ENCODE measurements around the gene DUT. TPM values are rescaled to one million over a fixed set of nuclear protein-coding genes. Genes with fewer than 3 reads are reported as not detected.

The DUT gene
- total RNA-seq, result 100 to 1,000 TPM; 279 to 288 TPM

DNA sequence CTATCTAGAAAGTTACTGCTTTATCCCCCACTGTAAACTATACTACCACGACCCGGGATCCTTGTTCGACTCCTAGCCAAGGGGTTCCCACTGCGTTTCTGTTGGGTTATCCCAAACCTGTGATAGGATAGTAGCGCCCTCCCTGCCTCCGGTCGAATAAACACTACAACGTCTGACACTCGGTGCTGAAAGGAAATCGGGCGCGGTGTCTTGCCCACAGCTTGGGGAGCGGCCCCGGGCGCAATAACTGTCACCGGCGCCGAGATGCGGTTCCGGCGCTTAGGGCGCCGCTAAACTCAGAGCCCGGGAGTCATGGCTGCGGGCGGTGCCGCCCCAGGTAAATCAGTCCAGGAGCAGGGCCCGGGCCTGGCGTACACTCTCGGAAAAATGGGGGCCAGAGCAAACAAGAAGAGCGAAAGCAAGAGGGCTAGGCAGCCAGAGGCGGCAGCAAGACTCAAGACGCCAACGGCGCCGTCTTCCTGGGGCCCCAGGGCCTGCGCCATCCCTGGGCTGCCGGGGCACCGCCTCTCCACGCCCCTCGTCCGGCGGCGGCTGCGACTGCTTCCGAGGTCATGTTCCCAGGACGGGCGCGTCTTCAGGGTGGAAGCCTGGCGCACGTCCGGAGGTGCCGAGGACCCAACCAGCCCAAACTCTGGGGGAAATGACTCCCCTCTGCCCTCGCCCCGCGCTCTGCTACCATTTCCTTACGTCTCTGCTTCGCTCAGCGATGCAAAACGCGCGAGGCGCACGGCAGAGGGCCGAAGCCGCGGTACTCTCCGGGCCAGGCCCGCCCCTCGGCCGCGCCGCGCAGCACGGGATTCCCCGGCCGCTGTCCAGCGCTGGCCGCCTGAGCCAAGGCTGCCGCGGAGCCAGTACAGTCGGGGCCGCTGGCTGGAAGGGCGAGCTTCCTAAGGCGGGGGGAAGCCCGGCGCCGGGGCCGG is at the start of gene DUT:
DUT (plus strand) TSS at position 575 of the 941 bp plus-strand sequence; CDS start at position 662, 87 bp downstream.
- H3K27me3 Mint-ChIP-seq (ENCODE audit: low read depth), result no peaks in the 10 kb centered on the region
- peak within 1 kb of the TSS; percentile 99 for H3K27ac Mint-ChIP-seq
- H3K4me1 Mint-ChIP-seq (ENCODE audit: low read depth), result peaks cover 41% of the 10 kb centered on the region
- no peaks in the 10 kb centered on the region for H3K9me3 Mint-ChIP-seq
- ATAC-seq (replicated peaks in 1 of 2) (peak; percentile 88), DNase-seq (peak; percentile 86 to 87)
- H3K4me3 Mint-ChIP-seq, result peak within 1 kb of the TSS; percentile 97 to 99
- H3K36me3 Mint-ChIP-seq (ENCODE audit: insufficient read depth in 2 of 2), result peaks cover 17 to 26% of the 10 kb centered on the region in 2 donors

DNA sequence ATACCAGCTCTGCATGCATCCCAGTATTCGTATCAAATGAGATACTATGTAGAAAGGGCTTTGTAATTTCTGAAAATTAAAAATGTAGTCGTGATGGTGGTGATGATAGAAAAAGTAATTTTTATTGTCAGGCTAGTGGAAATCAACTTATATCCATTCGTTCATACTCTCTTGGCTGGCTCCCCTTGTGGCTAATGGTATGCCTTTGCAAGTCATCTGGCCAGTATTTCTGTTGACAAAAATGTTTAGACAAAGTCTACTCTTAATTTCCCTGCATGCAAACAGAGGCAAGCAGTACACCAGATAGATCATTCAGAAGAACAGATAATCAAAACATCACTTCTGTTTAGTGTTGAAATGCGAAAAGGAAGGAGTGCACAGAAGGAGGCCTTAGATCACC is 49.6 kb upstream of the DUT start:
- no peak for ATAC-seq (replicated peaks in 1 of 2)
- H3K27me3 Mint-ChIP-seq (ENCODE audit: low read depth), result peaks cover 21% of the 10 kb centered on the region
- DNase-seq, result no peak
- H3K4me3 Mint-ChIP-seq, result no peak overlapping the region
- H3K9me3 Mint-ChIP-seq, result no peaks in the 10 kb centered on the region
- no peaks in the 10 kb centered on the region for H3K36me3 Mint-ChIP-seq (ENCODE audit: insufficient read depth in 2 of 2)
- H3K27ac Mint-ChIP-seq, result no peak overlapping the region
- H3K4me1 Mint-ChIP-seq (ENCODE audit: low read depth), result no peaks in the 10 kb centered on the region

DNA sequence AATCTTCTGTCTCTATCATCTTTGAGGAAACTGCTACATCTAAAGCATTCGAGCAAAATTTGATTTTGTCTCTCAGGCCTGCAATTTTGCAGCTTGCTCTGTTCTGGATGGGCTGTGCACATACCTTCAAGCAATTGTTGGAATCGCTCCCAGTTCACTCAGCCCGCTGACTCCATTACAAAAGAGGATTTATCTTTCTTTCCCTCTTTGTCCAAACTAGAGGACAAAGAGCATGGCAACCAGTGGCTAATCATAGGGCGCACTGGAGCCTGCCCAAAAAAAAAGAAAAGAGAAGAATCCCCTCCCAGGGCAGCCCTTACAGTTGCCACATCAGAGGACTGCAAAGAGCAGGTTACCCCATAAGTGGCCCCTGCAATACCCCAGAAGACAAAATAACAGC is 49.0 kb upstream of the DUT start:
- no peaks in the 10 kb centered on the region for H3K36me3 Mint-ChIP-seq (ENCODE audit: insufficient read depth in 2 of 2)
- no peak overlapping the region for H3K4me3 Mint-ChIP-seq
- H3K27me3 Mint-ChIP-seq (ENCODE audit: low read depth), result peaks cover 21% of the 10 kb centered on the region
- no peak overlapping the region for H3K27ac Mint-ChIP-seq
- no peaks in the 10 kb centered on the region for H3K4me1 Mint-ChIP-seq (ENCODE audit: low read depth)
- H3K9me3 Mint-ChIP-seq, result no peaks in the 10 kb centered on the region
- ATAC-seq (replicated peaks in 1 of 2), result no peak
- DNase-seq, result no peak

GRCh38 chr15:48283396-48284145 is 47.7 kb upstream of the DUT start:
- Mint-ChIP-seq H3K4me3 (no peak overlapping the region), H3K4me1 (ENCODE audit: low read depth) (no peaks in the 10 kb centered on the region), H3K27me3 (ENCODE audit: low read depth) (peaks cover 21% of the 10 kb centered on the region), H3K9me3 (no peaks in the 10 kb centered on the region), H3K27ac (no peak overlapping the region), H3K36me3 (ENCODE audit: insufficient read depth in 2 of 2) (no peaks in the 10 kb centered on the region)
- ATAC-seq (replicated peaks in 1 of 2), result no peak
- DNase-seq, result no peak

GRCh38 chr15:48285329-48286214 is 45.7 kb upstream of the DUT start:
- Mint-ChIP-seq H3K4me1 (ENCODE audit: low read depth) (no peaks in the 10 kb centered on the region), H3K4me3 (peak overlapping the region in 1 of 2 donors; percentile 31), H3K36me3 (ENCODE audit: insufficient read depth in 2 of 2) (no peaks in the 10 kb centered on the region), H3K9me3 (no peaks in the 10 kb centered on the region), H3K27ac (no peak overlapping the region), H3K27me3 (ENCODE audit: low read depth) (peaks cover 20% of the 10 kb centered on the region)
- ATAC-seq (replicated peaks in 1 of 2) (peak in 1 of 2 donors; percentile 52), DNase-seq (peak; percentile 24 to 55)

GRCh38 chr15:48289628-48290027 is 41.6 kb upstream of the DUT start:
- DNase-seq (no peak), ATAC-seq (replicated peaks in 1 of 2) (no peak)
- Mint-ChIP-seq H3K36me3 (ENCODE audit: insufficient read depth in 2 of 2) (no peaks in the 10 kb centered on the region), H3K27ac (no peak overlapping the region), H3K9me3 (no peaks in the 10 kb centered on the region), H3K4me1 (ENCODE audit: low read depth) (peaks cover 6% of the 10 kb centered on the region), H3K4me3 (no peak overlapping the region), H3K27me3 (ENCODE audit: low read depth) (peaks cover 11% of the 10 kb centered on the region)

DNA sequence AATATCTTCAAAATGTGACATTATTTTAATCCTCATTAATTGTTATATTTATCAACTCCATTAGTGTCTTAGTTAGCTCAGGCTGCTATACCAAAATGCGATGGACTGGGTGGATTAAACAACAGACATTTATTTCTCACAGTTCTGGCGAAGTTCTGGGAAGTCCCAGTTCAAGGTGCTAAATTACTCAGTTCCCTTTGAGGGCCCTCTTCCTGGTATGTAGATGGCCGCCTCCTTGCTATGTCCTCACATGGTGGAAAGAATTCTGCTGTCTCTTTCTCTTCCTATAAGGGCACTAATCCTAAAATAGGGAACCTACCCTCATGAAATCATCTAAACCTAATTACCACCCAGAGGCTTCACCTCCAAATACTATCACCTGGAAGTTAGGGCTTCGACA is 38.8 kb upstream of the DUT start:
- Mint-ChIP-seq H3K9me3 (no peaks in the 10 kb centered on the region), H3K4me3 (no peak overlapping the region), H3K27me3 (ENCODE audit: low read depth) (peaks cover 4% of the 10 kb centered on the region), H3K4me1 (ENCODE audit: low read depth) (peaks cover 6% of the 10 kb centered on the region), H3K27ac (no peak overlapping the region), H3K36me3 (ENCODE audit: insufficient read depth in 2 of 2) (no peaks in the 10 kb centered on the region)
- DNase-seq (peak in 1 of 2 donors; percentile 3), ATAC-seq (replicated peaks in 1 of 2) (peak; percentile 37 to 71)

DNA sequence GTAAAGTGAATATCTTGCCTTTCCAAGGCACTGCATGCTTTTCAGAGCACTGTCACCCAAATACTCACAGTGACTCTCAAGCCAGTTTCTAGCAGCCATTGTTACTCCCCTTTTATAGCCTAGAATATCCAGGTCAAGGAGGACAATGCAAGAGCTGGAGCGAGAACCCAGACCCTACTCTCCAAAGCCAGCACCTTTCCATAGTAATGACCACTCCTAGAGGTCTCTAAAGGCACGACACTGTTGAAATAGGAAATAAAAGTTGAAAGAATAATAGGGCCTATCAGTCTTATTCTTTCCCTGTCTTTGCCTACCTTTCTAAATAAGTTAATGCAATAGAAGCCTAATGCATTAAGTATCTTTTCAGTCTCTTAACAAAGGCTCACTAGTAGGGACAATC is 33.6 kb upstream of the DUT start:
- Mint-ChIP-seq H3K27me3 (ENCODE audit: low read depth) (peaks cover 4% of the 10 kb centered on the region), H3K9me3 (no peaks in the 10 kb centered on the region), H3K4me1 (ENCODE audit: low read depth) (no peaks in the 10 kb centered on the region), H3K4me3 (no peak overlapping the region), H3K36me3 (ENCODE audit: insufficient read depth in 2 of 2) (no peaks in the 10 kb centered on the region), H3K27ac (no peak overlapping the region)
- DNase-seq (no peak), ATAC-seq (replicated peaks in 1 of 2) (no peak)

- Mint-ChIP-seq H3K36me3 (ENCODE audit: insufficient read depth in 2 of 2) (no peaks in the 10 kb centered on the region), H3K4me1 (ENCODE audit: low read depth) (no peaks in the 10 kb centered on the region), H3K4me3 (no peak overlapping the region), H3K9me3 (no peaks in the 10 kb centered on the region), H3K27ac (no peak overlapping the region), H3K27me3 (ENCODE audit: low read depth) (no peaks in the 10 kb centered on the region)
- DNase-seq (no peak), ATAC-seq (replicated peaks in 1 of 2) (no peak)
These were observed 32.3 kb upstream of the DUT start for GRCh38 chr15:48298914-48299313.

DNA sequence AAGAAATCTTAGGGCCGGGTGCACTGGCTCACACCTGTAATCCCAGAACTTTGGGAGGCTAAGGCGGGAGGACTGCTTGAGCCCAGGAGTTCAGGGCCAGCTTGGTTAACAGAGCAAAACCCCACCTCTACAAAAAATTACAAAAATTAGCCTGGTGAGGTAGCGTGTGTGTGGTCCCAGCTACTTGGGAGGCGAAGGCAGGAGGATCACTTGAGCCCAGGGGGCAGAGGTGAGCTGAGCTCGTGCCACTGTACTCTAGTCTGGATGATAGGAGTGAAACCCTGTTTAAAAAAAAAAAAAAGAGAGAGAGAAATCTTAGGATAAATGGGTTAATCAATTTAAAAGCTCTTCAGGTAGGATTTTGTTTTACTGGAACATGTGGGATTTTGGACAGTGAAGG is 31.2 kb upstream of the DUT start:
- ATAC-seq (replicated peaks in 1 of 2) (no peak), DNase-seq (no peak)
- Mint-ChIP-seq H3K27me3 (ENCODE audit: low read depth) (no peaks in the 10 kb centered on the region), H3K4me3 (no peak overlapping the region), H3K36me3 (ENCODE audit: insufficient read depth in 2 of 2) (no peaks in the 10 kb centered on the region), H3K27ac (no peak overlapping the region), H3K4me1 (ENCODE audit: low read depth) (no peaks in the 10 kb centered on the region), H3K9me3 (no peaks in the 10 kb centered on the region)

GRCh38 chr15:48304398-48304797 is 26.8 kb upstream of the DUT start:
- H3K27me3 Mint-ChIP-seq (ENCODE audit: low read depth), result no peaks in the 10 kb centered on the region
- H3K27ac Mint-ChIP-seq, result no peak overlapping the region
- ATAC-seq (replicated peaks in 1 of 2) (no peak), DNase-seq (no peak)
- no peaks in the 10 kb centered on the region for H3K4me1 Mint-ChIP-seq (ENCODE audit: low read depth)
- no peaks in the 10 kb centered on the region for H3K9me3 Mint-ChIP-seq
- H3K36me3 Mint-ChIP-seq (ENCODE audit: insufficient read depth in 2 of 2), result no peaks in the 10 kb centered on the region
- no peak overlapping the region for H3K4me3 Mint-ChIP-seq

- Mint-ChIP-seq H3K9me3 (no peaks in the 10 kb centered on the region), H3K27ac (no peak overlapping the region), H3K36me3 (ENCODE audit: insufficient read depth in 2 of 2) (no peaks in the 10 kb centered on the region), H3K4me3 (no peak overlapping the region), H3K27me3 (ENCODE audit: low read depth) (no peaks in the 10 kb centered on the region), H3K4me1 (ENCODE audit: low read depth) (no peaks in the 10 kb centered on the region)
- ATAC-seq (replicated peaks in 1 of 2) (no peak), DNase-seq (no peak)
These were observed 24.6 kb upstream of the DUT start for GRCh38 chr15:48306639-48307038.

- no peaks in the 10 kb centered on the region for H3K9me3 Mint-ChIP-seq
- no peak overlapping the region for H3K4me3 Mint-ChIP-seq
- ATAC-seq (replicated peaks in 1 of 2), result no peak
- H3K27me3 Mint-ChIP-seq (ENCODE audit: low read depth), result no peaks in the 10 kb centered on the region
- no peak overlapping the region for H3K27ac Mint-ChIP-seq
- DNase-seq, result no peak
- no peaks in the 10 kb centered on the region for H3K4me1 Mint-ChIP-seq (ENCODE audit: low read depth)
- no peaks in the 10 kb centered on the region for H3K36me3 Mint-ChIP-seq (ENCODE audit: insufficient read depth in 2 of 2)
These were observed 23.6 kb upstream of the DUT start for GRCh38 chr15:48307586-48307985.
